ENCODE data around the gene STEEP1. TPM values are rescaled to one million over a fixed set of nuclear protein-coding genes. Genes with fewer than 3 reads are reported as not detected.

Gene STEEP1
- total RNA-seq, 2 donors from 2014 or later: 18.7 to 19.8 TPM

DNA sequence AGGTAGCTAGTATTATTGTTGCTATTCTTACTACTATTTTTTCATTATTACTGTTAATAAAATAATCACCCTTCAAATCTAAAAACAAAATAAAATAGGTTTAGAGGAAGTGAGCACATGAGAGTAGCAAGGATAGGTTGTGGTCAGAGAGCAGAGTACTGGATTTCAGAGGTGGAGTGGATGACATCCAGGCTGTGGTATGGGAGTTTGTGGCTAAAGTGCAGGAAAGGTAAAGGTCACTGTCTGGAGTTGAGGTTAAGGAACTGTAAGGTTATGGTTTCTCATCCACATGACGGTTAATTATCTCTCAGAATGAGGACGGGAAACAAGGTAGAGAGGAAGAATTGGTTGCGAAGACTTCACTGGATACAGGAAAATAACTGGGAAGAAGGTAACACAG lies 27.7 kb downstream of the STEEP1 start:
- 54 to 64% methylated on average over 3 of the region's 3 CpGs for WGBS, 2 experiments (ENCODE audit: insufficient coverage in 1 of 2, insufficient read length in 1 of 2)
- Histone ChIP-seq H3K36me3 (ENCODE audit: control insufficient read depth, insufficient read depth, low read length) (peaks cover 8% of the 10 kb centered on the region), H3K9me3 (ENCODE audit: control insufficient read depth, low read length) (no peaks in the 10 kb centered on the region), H3K9ac (ENCODE audit: extremely low read depth, low read length, poor library complexity, severe bottlenecking) (no peak overlapping the region), H3K4me3 (ENCODE audit: low read length) (no peak overlapping the region), H3K27ac (ENCODE audit: low read depth, low read length) (no peak overlapping the region), H3K27me3 (ENCODE audit: control insufficient read depth, insufficient read depth, low read length, poor library complexity, severe bottlenecking) (no peaks in the 10 kb centered on the region), H3K4me1 (ENCODE audit: control insufficient read depth, insufficient read depth, low read length) (no peaks in the 10 kb centered on the region)
- no peak for DNase-seq
- Mint-ChIP-seq H3K4me3 (no peak overlapping the region), H3K27me3 (ENCODE audit: insufficient read depth) (no peaks in the 10 kb centered on the region), H3K4me1 (no peaks in the 10 kb centered on the region), H3K27ac (no peak overlapping the region), H3K9me3 (peaks cover 47% of the 10 kb centered on the region), H3K36me3 (ENCODE audit: low read depth) (peaks cover 24% of the 10 kb centered on the region)
- TF ChIP-seq, protein P1, sequence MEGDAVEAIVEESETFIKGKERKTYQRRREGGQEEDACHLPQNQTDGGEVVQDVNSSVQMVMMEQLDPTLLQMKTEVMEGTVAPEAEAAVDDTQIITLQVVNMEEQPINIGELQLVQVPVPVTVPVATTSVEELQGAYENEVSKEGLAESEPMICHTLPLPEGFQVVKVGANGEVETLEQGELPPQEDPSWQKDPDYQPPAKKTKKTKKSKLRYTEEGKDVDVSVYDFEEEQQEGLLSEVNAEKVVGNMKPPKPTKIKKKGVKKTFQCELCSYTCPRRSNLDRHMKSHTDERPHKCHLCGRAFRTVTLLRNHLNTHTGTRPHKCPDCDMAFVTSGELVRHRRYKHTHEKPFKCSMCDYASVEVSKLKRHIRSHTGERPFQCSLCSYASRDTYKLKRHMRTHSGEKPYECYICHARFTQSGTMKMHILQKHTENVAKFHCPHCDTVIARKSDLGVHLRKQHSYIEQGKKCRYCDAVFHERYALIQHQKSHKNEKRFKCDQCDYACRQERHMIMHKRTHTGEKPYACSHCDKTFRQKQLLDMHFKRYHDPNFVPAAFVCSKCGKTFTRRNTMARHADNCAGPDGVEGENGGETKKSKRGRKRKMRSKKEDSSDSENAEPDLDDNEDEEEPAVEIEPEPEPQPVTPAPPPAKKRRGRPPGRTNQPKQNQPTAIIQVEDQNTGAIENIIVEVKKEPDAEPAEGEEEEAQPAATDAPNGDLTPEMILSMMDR (conservative IDR thresholded peaks at IDR 0.05): no peak

DNA sequence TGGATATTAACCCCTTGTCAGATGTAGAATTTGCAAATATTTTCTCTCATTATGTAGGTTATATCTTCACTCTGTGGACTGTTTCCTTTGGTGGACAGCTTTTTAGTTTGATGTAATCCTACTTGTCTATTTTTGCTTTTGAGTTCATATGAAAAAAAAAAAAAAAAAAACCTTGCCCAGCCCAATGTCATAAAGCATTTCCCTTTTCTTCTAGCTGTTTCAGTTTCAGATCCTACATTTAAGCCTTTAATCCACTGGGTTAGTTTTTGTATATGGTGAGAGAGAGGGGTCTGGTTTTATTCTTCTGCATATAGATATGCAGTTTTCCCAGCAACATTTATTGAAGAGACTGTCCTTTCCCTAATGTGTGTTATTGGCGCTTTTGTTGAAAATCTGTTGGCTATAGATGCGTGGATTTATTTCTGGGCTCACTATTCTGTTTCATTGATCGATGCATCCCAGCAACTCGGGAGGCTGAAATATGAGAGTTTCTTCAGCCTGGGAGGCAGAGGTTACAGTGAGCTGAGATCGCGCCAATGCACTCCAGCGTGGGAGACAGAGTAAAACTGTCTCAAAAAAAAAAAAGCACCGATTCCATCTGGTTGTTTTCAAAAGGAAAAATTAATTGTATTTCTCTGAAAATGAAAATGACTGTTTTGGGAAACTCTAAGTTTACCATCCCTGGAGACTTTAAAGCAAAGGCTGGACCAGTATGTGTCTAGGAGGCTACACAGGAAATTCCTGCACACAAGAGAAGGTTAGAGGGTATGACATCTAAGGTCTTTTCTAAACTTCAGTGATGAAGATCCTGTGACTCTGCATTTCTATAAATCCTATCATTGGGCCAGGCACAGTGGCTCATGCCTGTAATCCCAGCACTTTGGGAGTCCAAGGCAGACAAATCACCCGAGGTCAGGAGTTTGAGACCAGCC lies 35.6 kb downstream of the STEEP1 start:
- WGBS, 2 experiments (ENCODE audit: insufficient coverage in 1 of 2, insufficient read length in 1 of 2): 88 to 100% methylated on average over 3 to 9 of the region's 9 CpGs
- Histone ChIP-seq H3K36me3 (ENCODE audit: control insufficient read depth, insufficient read depth, low read length) (no peaks in the 10 kb centered on the region), H3K9ac (ENCODE audit: extremely low read depth, low read length, poor library complexity, severe bottlenecking) (no peak overlapping the region), H3K9me3 (ENCODE audit: control insufficient read depth, low read length) (no peaks in the 10 kb centered on the region), H3K4me1 (ENCODE audit: control insufficient read depth, insufficient read depth, low read length) (no peaks in the 10 kb centered on the region), H3K27me3 (ENCODE audit: control insufficient read depth, insufficient read depth, low read length, poor library complexity, severe bottlenecking) (no peaks in the 10 kb centered on the region), H3K27ac (ENCODE audit: low read depth, low read length) (no peak overlapping the region), H3K4me3 (ENCODE audit: low read length) (no peak overlapping the region)
- DNase-seq: no peak
- Mint-ChIP-seq H3K4me1 (no peaks in the 10 kb centered on the region), H3K27ac (no peak overlapping the region), H3K36me3 (ENCODE audit: low read depth) (no peaks in the 10 kb centered on the region), H3K9me3 (peaks cover 56% of the 10 kb centered on the region), H3K4me3 (no peak overlapping the region), H3K27me3 (ENCODE audit: insufficient read depth) (no peaks in the 10 kb centered on the region)
- TF ChIP-seq, protein P1 (conservative IDR thresholded peaks at IDR 0.05): no peak

DNA sequence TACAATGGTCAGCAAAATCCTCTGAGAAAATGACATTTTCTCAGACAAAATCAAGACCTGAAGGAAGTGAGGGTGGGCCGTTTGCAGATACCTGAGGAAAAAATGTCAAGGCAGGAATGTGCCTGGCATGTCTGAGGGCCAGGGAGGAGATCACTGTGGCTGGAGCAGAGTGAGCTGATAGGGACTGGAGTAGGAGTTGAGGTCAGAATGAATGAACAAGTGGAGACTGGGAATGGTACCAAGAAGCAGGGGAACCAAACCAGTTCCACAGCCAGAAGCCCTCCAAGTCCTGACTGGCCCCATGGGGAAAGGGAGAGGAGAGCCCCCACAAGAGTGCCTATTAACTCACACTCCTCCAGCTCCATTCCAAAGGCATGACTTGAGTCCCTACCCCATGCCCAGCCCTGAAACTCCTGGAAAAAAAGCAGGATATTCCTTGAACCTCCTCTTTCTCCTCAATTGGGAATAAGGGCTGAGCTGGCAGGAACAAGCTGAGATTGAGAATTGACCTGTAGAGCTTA lies 41.5 kb downstream of the STEEP1 start:
- Mint-ChIP-seq H3K27ac (no peak overlapping the region), H3K36me3 (ENCODE audit: low read depth) (no peaks in the 10 kb centered on the region), H3K9me3 (peaks cover 51% of the 10 kb centered on the region), H3K4me3 (no peak overlapping the region), H3K4me1 (no peaks in the 10 kb centered on the region), H3K27me3 (ENCODE audit: insufficient read depth) (no peaks in the 10 kb centered on the region)
- DNase-seq: no peak
- WGBS, 2 experiments (ENCODE audit: insufficient coverage in 1 of 2, insufficient read length in 1 of 2): 74% methylated on average over 1 of the region's 1 CpG; no CpG with 5 or more reads in 1 of the 2 experiments
- TF ChIP-seq, protein P1 (conservative IDR thresholded peaks at IDR 0.05): no peak
- Histone ChIP-seq H3K4me1 (ENCODE audit: control insufficient read depth, insufficient read depth, low read length) (no peaks in the 10 kb centered on the region), H3K27me3 (ENCODE audit: control insufficient read depth, insufficient read depth, low read length, poor library complexity, severe bottlenecking) (no peaks in the 10 kb centered on the region), H3K9me3 (ENCODE audit: control insufficient read depth, low read length) (no peaks in the 10 kb centered on the region), H3K9ac (ENCODE audit: extremely low read depth, low read length, poor library complexity, severe bottlenecking) (no peak overlapping the region), H3K4me3 (ENCODE audit: low read length) (no peak overlapping the region), H3K36me3 (ENCODE audit: control insufficient read depth, insufficient read depth, low read length) (no peaks in the 10 kb centered on the region), H3K27ac (ENCODE audit: low read depth, low read length) (no peak overlapping the region)

All from endodermal cell (in vitro differentiated cells).